HL-60/S4 treated with phorbol 12-myristate 13-acetate at 8.2 ng/mL for 4 days and 3 days (cell line): Measurements from ENCODE around the gene CAMTA1.

ENCODE experiments used
- in situ Hi-C: fragments of 300-500 bp; cut with MboI; formaldehyde crosslinking; loops from 2 replicates; pipeline ENCODE4 v1.15.0; 2022; ENCODE audit warnings: low sequenced_read_pairs

Gene CAMTA1

GRCh38 chr1:7171574-7171973, 386.3 kb downstream of the CAMTA1 start:
- in situ Hi-C loops: no loop called here

GRCh38 chr1:7172804-7173203, 387.6 kb downstream of the CAMTA1 start:
- in situ Hi-C loops: no loop called here

GRCh38 chr1:7174561-7174960, 389.3 kb downstream of the CAMTA1 start:
- in situ Hi-C loops: no loop called here

- in situ Hi-C loops: no loop called here
Measured at GRCh38 chr1:7174980-7175906, 390.0 kb downstream of the CAMTA1 start.

DNA sequence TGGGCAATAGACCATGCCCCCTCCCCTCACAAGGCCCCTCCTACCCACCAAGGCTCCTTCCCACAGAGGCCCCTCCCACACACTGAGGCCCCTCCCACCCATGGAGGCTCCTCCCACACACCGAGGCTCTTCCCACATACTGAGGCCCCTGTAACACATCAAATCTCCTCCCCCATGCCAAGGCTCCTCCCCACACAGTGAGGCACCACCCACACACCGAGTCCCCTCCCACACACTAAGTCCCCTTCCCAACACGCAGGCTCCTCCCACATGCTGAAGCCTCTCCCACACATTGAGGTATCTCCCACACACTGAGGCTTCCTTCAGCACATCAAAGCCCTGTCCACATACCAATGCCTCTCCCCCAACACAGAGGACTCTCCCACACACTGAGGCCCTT, 391.8 kb downstream of the CAMTA1 start:
- in situ Hi-C loops: no loop called here

DNA sequence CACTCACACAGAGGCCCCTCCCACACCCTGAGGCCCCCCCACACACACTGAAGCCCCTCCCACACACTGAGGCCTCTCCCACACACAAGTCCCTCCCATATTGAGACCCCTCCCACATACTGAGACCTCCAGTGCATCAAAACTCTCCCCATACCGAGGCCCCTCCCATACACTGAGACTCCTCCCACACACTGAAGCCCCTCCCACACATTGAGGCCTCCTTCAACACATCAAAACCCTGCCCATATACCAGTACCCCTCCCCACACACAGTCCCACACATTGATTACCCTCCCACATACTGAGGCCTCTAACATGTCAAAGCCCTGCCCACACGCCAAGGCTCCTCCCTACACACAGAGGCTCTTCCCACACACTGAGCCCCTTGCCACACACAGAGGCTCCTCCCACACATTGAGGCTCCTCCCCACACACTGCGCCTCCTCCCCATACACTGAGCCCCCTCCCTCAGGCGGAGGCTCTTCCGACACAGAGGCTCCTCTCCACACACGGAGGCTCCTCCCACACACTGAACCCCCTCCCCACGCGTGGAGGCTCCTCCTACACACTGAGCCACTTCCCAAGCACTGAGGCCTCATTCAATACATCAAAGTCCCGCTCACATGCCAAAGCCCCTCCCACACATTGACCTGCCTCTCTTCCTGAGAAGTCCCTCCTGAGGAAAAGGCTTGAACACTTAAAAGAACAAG, 392.3 kb downstream of the CAMTA1 start:
- in situ Hi-C loops: no loop called here

DNA sequence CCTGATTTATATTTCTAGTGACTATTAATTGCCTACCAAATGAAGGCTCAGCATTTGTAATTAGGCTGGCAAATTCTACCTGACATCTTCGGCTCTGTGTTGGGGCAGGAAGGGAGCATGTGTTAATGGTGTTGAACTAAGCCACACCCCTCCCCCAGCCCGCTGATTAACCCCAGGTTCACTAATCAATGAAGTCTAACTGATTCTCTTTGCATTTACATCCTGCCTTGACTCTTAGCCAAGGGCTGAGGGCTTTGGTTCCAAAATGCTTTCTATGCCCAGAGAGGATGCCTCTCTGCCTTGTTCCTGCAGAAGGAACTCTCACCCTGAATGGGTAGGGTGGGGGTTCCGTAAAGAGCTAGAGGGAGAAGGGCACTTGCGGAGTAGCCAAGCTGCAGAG, 393.1 kb downstream of the CAMTA1 start:
- in situ Hi-C loops: no loop called here

DNA sequence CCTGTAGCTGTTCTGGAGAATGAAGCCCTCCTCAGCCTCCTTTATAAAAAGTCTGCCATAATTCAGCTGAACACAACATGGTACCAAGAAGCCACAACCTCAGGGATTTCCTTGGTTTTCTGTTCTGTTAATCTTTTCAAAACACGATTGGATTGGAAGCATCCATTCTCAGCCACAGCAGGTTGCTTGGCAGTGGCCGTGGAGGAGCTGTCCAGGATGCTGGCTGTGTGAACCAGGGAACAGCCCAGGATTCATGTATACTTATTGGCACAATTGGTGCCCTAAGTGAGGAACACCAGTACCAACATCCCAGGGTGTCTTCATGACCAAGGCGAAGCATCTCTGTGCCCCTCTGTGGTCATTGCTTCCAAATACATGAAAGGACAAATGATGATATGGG, 393.5 kb downstream of the CAMTA1 start:
- in situ Hi-C loops: no loop called here

DNA sequence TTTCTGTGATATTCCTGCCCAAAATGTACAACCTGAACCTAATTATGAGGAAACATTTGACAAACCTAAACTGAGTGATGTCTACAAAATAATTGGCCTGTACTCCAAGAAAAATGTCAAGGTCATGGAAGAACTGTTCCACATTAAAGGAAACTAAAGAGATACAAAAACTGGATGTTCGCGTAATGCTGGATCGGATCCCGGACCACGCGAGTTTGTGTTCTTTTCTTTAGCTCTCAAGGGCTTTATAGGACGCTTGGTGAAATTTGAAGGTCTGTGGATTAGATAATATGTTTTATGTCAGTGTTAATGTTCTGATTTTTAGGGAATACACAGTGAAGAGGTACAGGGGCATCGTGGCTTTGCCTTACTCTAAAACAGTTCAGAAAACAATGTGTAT, 400.5 kb downstream of the CAMTA1 start:
- in situ Hi-C loops: no loop called here

DNA sequence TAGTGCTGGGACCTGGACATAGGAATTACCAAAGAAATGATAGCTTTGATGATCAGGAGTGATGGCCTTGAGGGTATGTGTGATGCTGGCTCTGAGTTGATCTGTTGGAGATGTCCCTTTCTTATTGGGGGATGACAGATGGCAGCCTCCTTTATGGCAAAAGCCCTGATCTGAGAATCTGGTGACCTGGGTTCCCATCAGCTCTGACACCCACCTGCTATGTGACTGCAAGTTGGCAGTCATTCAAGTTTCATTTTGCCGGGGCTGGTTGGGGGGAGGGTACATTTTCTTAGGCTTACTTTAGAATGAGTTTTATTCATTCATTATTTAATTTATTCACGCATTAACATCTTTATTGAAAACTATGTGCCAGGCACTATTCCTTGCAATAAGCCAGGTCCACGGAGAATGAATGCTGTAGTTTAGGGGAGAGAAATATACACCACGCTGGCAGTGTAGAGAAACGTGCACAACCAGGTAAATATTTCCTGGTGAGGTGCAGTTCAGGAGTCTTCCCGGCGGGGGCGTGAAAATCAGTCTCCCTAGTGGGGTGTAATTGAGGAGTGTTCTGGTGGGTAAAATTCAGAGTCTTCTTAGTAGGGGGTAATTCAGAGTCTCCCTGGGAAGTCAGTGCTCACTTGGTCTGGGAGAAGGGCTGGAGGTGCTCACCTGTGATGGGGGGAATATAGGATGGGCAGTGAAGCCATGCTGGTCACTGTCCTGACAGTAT, 401.3 kb downstream of the CAMTA1 start:
- in situ Hi-C loops: no loop called here

- in situ Hi-C loops: no loop called here
Measured at GRCh38 chr1:7187112-7187493, 401.8 kb downstream of the CAMTA1 start.

DNA sequence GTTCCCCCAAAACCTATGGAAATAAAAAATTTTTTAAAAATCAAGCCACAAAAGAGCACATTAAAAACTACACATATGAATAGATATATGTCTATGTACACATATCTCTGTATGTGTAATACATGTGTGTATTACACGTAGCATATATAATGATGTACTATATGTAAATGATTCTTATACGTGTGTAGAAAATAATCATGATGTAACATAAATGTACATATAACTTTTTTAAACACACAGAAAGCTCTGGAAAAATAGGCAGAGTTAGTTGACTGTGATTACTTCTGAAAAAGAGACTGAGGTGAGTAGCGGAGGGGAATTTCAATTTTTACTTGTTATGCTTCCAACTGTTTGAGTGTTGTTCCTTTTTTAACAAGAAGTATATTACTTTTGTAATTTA, 405.0 kb downstream of the CAMTA1 start:
- in situ Hi-C loops: no loop called here

DNA sequence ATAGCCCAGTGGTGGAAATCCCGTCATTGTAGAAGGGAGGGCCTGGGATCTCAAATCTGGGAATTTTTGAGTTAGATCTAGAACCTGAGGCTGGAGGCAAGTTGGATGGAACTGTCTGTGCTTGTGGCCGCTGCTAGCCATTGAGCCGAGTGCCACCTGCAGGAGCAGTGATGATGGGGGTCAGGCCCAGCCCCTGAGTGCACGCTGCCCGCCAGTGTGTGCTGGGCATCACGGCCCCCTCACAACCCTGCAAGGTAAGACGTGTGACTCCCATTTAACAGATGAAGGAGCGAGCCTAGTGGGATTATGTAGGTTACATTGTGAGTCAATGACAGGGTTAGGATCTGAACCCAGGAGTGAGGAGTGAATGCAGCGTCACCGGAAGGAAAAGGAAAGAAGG, 407.2 kb downstream of the CAMTA1 start:
- in situ Hi-C loops: no loop called here

- in situ Hi-C loops: no loop called here
Measured at GRCh38 chr1:7196036-7196911, 411.0 kb downstream of the CAMTA1 start.

- in situ Hi-C loops: no loop called here
Measured at GRCh38 chr1:7198664-7199063, 413.4 kb downstream of the CAMTA1 start.

GRCh38 chr1:7199077-7199779, 414.0 kb downstream of the CAMTA1 start:
- in situ Hi-C loops: no loop called here

- in situ Hi-C loops: loop anchor here (25.0 kb wide), 1 partner anchor 496 kb away; the partner anchor contains the start of gene DNAJC11
Measured at GRCh38 chr1:7207875-7208646, 422.8 kb downstream of the CAMTA1 start.

DNA sequence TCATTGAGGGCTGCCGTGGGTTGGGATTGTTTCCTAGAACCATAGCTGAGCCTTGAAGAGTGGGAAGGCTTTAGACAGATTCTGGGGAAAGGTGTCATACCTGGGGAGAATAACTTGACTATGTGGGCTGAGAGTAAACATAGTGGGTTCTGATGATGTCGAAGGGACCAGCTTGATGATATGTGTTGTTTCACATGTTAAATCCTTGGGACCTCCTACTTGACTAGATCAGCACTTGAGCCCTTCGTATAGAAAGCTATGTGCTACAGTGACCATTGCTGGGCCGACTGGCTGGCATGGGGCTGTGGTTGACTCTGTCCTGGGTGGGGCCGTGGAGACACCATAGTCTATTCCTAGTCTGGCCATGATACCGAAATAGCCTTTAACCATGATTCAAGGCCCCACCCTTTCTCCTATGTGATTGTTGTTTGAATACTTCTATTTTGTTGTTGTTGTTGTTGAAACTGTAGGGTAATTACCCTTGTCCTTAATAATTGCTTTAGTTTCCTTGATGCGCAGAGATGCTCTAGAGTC, 423.5 kb downstream of the CAMTA1 start:
- in situ Hi-C loops: loop anchor here (25.0 kb wide), 1 partner anchor 496 kb away; the partner anchor contains the start of gene DNAJC11

GRCh38 chr1:7209336-7209735, 424.1 kb downstream of the CAMTA1 start:
- in situ Hi-C loops: loop anchor here (25.0 kb wide), 1 partner anchor 497 kb away; the partner anchor contains the start of gene DNAJC11
